Stimulated activated CD4-positive, alpha-beta T cell treated with anti-CD3 and anti-CD28 coated beads, Interleukin-2, amount 100 ng/mL, for 48 hours (primary cell): ENCODE measurements around the gene TSHZ3.

ENCODE experiments used
- DNase-seq, 2 donors: peaks; one replicate each; pipeline ENCODE4 v3.0.0-alpha.2; 2020

The TSHZ3 gene

DNA sequence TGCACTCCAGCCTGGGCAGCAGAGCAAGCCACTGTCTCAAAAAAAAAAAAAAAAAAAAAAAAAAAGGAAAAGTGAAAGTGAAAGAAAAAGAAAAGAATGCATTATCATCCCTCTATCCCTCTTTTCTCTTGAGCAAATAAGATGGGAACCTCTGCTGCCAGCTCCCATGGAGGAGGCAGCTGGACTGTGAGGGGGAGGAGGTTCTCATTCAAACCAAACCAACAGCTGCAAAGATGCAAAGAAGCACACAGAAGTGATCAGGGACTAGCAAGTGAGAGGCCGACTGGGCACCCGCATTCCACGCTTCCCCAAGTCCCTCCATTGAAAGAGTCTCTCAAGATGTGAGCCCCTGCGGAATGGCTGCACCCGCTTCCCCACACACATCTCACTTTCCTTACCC, 63.5 kb downstream of the TSHZ3 start:
- no peak for DNase-seq

GRCh38 chr19:31284621-31285020, 64.6 kb downstream of the TSHZ3 start:
- no peak for DNase-seq

DNA sequence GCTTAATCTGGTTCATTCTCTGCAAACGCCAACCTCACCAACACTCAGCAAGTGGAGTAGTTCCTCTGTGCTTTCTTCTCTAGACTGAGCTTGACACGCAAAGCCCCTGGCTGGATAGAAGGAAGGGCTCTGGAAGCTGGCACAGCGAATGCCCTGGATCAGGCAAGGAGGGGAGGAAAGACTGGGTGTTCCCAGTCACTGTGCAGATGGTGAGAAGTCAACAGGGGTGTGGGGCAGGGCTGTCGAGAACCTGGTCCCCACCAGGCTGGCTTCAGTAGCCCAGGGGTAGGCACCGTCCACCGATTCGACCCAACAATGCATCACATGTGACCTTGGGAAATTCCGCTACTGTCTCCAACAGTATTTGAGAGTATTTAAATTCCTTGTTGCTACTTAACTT, 65.5 kb downstream of the TSHZ3 start:
- DNase-seq, result no peak

GRCh38 chr19:31282346-31282745, 66.9 kb downstream of the TSHZ3 start:
- DNase-seq, result no peak

DNA sequence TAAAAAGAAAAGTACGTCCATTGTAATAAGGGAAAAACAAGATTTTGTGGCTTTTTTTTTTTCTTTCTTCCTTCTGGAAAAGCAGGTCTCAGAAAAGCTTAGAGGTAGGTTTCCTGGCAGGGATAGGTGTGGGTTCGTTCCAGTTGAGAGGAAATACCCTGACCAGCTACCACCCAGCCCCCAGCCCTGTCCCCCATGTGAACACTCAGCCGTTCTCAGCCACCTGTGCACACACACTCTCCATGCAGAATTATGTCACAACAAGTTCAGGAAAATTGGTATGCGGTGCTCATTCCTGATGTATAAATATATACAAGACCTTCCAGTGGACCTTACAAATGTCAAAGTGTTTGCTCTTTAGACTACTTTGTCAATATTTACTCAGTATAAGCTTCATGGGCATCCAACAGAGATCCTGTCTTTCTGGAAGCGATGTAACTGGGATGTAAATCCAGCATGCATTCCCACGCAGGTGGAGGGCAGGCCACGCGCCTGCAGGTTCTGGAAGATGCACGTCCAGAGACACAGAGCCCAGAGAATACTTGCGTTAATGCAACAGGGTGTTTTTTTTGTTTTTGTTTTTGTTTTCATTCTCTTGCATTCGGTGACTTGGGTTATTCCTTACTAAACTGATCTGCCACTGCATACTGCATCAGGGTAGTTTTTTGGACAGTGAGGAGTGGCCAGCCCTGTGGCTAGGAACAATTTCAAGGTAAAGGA, 68.8 kb downstream of the TSHZ3 start:
- no peak for DNase-seq

DNA sequence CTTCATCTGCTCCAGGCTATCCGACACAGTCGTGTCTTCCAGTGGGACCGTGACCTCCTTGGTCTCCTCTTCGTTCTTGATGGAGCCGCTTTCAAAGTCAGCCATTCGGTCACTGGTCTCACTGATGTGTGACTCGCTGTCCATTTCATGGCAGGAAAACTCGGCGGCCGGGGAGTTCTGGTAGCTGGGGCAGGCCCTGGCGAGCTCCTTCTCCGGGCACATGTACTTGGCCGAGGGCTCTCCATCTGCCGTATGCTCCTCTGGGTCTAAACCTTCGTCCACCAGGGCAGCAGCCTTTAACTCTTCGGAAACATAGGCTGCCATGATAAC, 69.8 kb downstream of the TSHZ3 start:
- DNase-seq, result no peak

DNA sequence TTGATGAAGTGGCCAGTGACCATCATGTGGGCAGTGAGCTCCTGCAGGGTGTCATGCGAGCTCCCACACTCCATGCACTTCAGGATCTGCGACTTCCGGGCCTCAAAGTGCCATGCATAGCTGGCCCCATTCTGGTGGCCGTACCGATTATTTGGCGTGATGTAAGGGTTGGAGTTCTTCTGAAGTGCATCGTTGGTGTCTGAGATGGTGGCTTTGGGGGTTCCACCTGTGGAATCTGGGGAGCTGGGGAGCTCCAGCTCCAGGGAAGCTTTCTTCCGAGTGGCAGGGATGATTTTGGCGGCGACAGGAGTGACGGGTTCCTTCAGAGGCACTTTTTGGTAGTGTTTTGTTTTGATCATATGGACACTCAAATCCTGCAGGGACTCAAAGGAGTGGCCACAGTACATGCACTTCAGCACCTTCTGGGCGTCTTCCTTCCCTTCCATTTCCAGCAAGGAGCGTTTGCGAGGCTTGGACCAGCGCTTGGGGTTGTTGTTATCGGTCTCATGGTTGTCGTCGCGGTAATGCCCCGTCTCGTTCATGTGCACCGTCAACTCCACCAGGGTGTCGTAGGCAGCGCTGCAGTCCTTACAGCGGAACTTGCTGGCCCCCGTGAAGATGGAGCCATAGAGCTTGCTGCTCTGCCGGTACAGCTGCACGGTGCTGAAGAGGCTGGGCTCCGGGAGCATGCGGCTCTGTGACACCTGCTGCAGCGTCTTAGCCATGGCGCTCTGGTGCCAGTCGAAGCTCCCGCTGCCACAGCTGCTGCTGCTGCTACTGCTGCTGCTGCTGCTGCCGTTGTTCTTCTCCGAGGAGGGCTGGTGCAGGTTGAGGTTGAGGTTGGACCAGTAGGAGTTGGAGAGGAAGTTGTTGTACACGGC, 70.4 kb downstream of the TSHZ3 start:
- no peak for DNase-seq

- no peak for DNase-seq
Measured at GRCh38 chr19:31277516-31277915, 71.7 kb downstream of the TSHZ3 start.

DNA sequence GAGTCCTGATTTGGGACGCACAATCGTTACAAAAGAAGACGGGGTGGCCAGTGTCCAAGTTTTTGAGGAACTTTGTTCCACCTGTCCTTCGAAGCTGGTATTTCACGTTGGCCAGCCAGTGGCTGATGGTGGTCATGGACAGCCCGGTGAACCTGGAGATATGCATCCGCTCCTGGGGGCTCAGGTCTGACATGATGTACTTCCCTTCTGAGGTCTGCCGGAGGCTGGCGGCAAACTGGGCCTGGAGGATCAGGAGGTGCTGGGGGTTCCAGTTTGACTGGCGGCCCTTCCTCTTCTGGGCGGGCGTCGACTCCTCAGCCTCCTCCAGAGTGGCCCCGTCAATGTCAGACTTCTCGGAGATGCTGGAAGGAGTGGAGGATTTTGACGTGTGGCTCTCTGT, 72.4 kb downstream of the TSHZ3 start:
- DNase-seq, result no peak

DNA sequence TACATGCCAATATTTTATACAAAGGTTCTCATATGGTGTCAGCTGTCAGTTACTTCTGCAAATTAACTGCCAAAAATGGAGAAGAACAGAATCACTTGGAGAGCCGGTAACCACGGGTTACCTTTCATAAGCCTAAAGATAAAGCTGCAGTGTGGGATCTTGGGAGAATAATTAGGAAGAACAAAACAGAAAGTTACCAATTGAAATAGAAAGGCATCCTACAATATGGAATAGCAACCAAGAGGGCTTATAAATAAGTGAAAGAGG, 74.2 kb downstream of the TSHZ3 start:
- no peak for DNase-seq

DNA sequence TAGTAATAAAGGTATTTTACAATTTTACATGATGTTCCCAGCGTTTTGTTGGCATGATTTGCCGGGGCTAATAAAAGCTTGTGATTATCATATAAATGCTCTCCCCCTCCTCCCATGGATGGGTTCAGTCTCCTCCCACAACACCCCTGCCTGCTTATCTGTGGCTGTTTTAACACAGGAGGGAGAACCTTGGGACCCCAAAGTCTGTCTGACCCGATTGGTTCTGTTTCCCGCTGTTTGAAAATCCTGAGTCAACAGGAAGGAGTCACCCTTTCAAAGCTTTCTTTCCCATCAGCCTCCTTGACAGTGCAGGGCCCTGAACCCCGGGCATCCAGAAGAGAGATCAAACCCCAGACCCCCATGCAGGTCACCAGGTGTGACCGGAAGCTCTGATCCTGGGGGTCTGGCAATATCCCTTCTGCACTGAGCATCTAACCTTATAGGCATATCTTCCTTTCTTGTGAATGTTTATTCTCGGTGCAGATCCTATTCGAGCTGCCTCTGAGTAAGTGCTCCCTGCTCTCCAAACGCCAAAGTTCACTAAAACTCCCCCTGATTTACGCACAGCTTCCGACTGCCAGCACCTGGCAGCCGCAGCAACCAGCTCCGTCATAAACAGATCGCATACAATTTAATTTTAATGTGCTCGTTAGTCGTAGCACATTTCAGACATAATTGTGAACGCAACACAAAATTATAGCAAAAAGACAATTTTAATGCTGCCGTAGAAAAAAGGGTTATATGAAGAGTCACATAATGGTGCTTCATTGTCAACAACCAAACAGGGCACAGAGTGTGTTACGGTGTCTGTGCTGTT, 74.8 kb downstream of the TSHZ3 start:
- no peak for DNase-seq

GRCh38 chr19:31272583-31273106, 76.6 kb downstream of the TSHZ3 start:
- DNase-seq, result no peak

DNA sequence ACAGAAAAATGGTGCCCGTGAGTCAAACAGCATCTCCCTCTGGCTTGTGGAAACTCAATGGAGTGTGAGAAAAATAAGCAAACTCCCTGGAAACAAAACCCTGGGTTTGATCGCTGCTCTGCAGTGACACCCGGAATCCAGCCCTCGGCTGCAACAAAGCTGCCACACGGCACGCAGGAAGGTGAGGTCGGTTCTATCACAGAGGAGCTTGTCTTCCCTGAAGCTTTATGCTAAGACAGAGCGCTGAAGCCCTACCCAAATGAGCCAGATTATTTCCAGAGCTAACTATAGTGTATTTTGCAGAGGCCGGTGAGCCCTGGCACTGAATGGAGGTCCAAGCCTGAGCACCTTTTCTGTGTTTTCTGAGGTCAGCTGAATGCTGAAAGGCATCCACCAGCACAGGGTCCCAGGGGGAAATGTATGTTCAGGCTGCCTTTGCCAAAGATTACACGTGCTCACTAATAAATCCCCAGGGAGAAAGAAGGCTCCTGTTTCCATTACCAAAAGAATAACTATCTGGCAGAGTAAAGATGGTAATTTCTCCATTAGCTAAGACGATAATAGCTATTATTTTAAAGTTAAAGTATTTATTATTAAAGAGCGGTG, 77.8 kb downstream of the TSHZ3 start:
- DNase-seq, result no peak

GRCh38 chr19:31270897-31271296, 78.3 kb downstream of the TSHZ3 start:
- no peak for DNase-seq

DNA sequence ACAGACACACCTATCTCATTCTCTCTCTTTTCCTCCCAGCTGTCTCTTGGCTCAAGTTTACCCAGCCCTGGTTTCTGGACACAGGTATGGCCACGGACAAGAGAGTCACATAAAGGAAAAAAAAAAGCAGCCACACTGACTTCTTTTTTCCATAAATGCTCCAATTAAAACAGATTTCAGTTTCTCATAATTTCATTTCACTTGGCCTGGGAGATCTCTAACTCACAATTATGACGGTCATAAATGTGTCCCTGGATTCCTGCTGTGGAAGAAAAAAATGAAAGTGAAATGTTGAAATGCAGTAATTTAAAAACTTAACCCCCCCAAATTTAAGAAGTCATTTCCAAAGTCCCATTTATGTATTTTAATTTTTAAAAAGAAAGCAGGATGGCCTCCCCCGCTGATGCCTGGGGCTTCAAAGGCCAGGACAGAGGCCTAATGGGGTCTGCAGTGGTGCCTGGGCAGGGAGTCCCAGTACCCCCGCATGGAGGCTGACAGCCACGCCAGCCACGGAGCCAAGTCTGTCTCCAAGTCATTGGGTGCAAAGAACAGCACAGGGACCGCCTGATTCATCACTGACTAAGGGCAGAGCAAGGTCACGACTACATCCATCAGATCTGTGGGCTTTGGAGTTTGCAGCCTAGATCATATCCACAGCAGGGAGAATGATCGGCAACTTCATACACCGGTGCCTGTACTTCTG, 79.7 kb downstream of the TSHZ3 start:
- no peak for DNase-seq

DNA sequence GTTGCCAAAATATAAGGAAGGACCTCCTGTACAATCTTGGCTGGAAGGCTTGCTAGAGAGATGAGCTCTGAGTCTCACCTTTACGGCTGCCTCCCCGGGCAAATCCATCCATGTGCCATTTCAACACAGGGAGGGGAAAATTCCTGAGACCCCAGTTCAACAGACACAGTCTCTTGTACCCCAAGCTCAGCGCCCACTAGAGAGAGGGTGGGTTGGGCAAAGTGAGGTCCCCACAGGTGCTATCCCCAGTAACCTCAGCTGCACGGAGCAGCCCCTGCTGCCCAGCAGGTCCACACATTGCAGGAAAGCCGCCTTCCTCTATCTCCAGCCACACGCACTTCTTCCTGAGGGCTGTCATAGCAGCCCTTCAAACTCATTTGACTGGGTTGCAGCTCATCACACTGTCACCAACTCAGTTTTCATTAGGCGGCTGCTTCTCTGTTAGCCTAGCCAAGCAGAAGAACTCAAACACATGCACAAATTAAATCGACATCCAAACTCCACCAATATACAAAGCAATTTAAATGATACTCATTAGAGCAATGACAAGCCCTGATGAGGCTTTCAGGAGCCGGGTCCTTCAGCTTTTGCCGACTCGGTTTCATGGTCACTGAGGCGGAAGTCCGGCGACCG, 80.4 kb downstream of the TSHZ3 start:
- no peak for DNase-seq

DNA sequence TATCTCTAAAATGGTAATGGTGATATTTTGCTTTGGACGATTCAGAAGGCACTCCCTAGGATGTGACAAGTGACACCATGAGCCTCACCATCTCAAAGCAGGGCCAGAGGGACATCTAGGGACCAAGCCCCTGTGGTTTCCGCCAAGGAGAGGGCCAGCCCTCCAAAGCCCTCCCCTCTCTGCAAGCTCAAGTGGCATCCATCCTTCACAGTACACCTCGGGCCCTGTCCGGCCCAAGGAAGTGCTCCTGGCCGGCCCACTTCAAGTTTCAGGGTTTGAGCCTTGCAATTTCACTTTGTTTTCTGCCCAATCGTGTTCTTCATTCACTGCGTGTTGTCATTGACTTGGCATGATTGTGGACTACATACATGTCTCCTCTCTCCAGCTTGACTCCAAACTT, 82.5 kb downstream of the TSHZ3 start:
- DNase-seq, result no peak

DNA sequence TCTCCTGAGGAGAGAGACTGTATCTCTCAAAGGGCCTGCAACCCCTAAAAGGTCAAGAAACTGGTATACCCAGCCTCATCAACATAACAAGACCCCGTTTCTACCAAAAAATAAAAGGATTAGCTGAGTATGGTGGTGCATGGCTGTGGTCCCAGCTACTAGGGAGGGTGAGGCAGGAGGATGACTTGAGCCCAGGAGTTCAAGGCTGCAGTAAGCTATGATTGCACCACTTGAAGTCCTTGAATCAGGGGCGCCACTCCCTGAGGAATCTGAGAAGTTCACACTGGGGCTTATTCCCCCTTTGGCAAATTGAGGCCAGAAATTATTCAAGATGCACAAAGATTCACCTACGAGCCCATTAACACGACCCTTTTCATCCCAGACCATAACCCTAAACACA, 83.0 kb downstream of the TSHZ3 start:
- no peak for DNase-seq

DNA sequence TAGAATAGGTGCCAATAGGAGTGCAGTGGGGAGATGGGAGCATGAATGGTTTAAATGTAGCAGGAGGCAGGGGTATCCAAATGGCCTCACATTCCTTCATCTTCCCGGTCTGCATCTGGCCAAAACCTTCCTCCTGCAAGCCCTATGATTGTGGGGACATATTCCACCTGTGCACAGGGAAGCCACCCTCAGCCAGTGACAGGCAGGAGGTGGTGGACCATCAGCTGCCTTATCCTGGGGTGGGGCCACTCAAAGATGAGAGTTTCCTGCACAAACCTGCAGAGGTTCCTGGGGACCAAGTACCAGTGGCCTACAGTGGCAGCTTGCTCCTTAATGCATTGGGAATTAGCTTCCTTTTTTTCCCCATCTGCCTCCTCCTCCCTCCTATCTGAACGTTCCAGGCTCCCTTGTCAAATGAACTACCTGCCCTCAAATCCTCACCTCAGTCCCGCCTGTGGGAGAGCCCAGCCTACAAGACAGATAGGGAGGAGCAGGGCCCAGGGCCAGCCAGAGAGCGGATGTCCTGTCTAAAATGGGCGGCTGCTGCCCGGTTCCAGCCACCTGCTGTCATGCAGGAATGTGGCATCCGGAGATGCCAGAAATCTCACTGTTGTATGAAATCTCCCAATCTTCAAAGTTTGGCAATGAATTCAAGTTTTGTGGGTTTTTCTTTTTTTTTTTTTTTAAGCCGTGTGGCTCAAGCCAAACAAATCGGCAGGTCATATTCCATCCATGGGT, 85.0 kb downstream of the TSHZ3 start:
- no peak for DNase-seq

- DNase-seq, result no peak
Measured at GRCh38 chr19:31263328-31263727, 85.9 kb downstream of the TSHZ3 start.

GRCh38 chr19:31262725-31263191, 86.5 kb downstream of the TSHZ3 start:
- DNase-seq, result no peak
